ENCODE data around the gene PPP1R1C.

PPP1R1C gene

GRCh38 chr2:182049372-182050148 is 63.9 kb downstream of the PPP1R1C start:
- no peaks in the 10 kb centered on the region for H3K36me3 ChIP-seq (ENCODE audit: control insufficient read depth in 4 of 4, insufficient read depth in 4 of 4, low read length in 3 of 4)
- POLR2A ChIA-PET, result no interaction called here
- H3K27ac ChIP-seq (ENCODE audit: insufficient read depth in 1 of 2, low read depth in 1 of 2, low read length in 2 of 2, poor library complexity in 1 of 2, severe bottlenecking in 2 of 2), result no peak overlapping the region
- no CpG with 5 or more reads among the region's 3 CpGs for WGBS (ENCODE audit: insufficient coverage)
- H3K9me3 ChIP-seq (ENCODE audit: control extremely low read depth in 1 of 5, control insufficient read depth in 4 of 5, insufficient read depth in 2 of 5, low read depth in 1 of 5, low read length in 4 of 5), result no peaks in the 10 kb centered on the region
- H3K4me3 ChIP-seq (ENCODE audit: control insufficient read depth in 1 of 7, extremely low read depth in 1 of 7, insufficient read depth in 4 of 7, low read depth in 2 of 7, low read length in 6 of 7), result no peak overlapping the region
- CTCF ChIA-PET, result interaction anchor here (0.7 kb wide), 1 partner anchor 355 kb away, joined by 3 read pairs; no protein-coding TSS in a partner anchor
- no peak for DNase-seq
- H3K27me3 ChIP-seq (replicated peaks in 2 of 5; ENCODE audit: control insufficient read depth in 4 of 5, insufficient read depth in 5 of 5, low read length in 4 of 5), result no peaks in the 10 kb centered on the region
- H3K4me1 ChIP-seq (ENCODE audit: control extremely low read depth in 1 of 4, control insufficient read depth in 4 of 4, insufficient read depth in 4 of 4, low read length in 3 of 4), result no peaks in the 10 kb centered on the region

GRCh38 chr2:182050333-182051135 is 64.9 kb downstream of the PPP1R1C start:
- H3K9me3 ChIP-seq (ENCODE audit: control extremely low read depth in 1 of 5, control insufficient read depth in 4 of 5, insufficient read depth in 2 of 5, low read depth in 1 of 5, low read length in 4 of 5), result peaks cover 0 to 2% (median 0%) of the 10 kb centered on the region in 5 experiments
- H3K4me1 ChIP-seq (ENCODE audit: control extremely low read depth in 1 of 4, control insufficient read depth in 4 of 4, insufficient read depth in 4 of 4, low read length in 3 of 4), result no peaks in the 10 kb centered on the region
- no peak overlapping the region for H3K4me3 ChIP-seq (ENCODE audit: control insufficient read depth in 1 of 7, extremely low read depth in 1 of 7, insufficient read depth in 4 of 7, low read depth in 2 of 7, low read length in 6 of 7)
- ChIA-PET POLR2A (no interaction called here), CTCF (no interaction called here)
- no peak overlapping the region for H3K27ac ChIP-seq (ENCODE audit: insufficient read depth in 1 of 2, low read depth in 1 of 2, low read length in 2 of 2, poor library complexity in 1 of 2, severe bottlenecking in 2 of 2)
- 93% methylated on average over 2 of the region's 4 CpGs for WGBS (ENCODE audit: insufficient coverage)
- H3K36me3 ChIP-seq (ENCODE audit: control insufficient read depth in 4 of 4, insufficient read depth in 4 of 4, low read length in 3 of 4), result no peaks in the 10 kb centered on the region
- no peak for DNase-seq
- no peaks in the 10 kb centered on the region for H3K27me3 ChIP-seq (replicated peaks in 2 of 5; ENCODE audit: control insufficient read depth in 4 of 5, insufficient read depth in 5 of 5, low read length in 4 of 5)

GRCh38 chr2:182055993-182056392 is 70.3 kb downstream of the PPP1R1C start:
- ChIA-PET CTCF (no interaction called here), POLR2A (no interaction called here)
- peaks cover 0 to 2% (median 0%) of the 10 kb centered on the region in 5 experiments for H3K9me3 ChIP-seq (ENCODE audit: control extremely low read depth in 1 of 5, control insufficient read depth in 4 of 5, insufficient read depth in 2 of 5, low read depth in 1 of 5, low read length in 4 of 5)
- H3K36me3 ChIP-seq (ENCODE audit: control insufficient read depth in 4 of 4, insufficient read depth in 4 of 4, low read length in 3 of 4), result no peaks in the 10 kb centered on the region
- no peak for DNase-seq
- H3K4me3 ChIP-seq (ENCODE audit: control insufficient read depth in 1 of 7, extremely low read depth in 1 of 7, insufficient read depth in 4 of 7, low read depth in 2 of 7, low read length in 6 of 7), result no peak overlapping the region
- H3K27me3 ChIP-seq (replicated peaks in 2 of 5; ENCODE audit: control insufficient read depth in 4 of 5, insufficient read depth in 5 of 5, low read length in 4 of 5), result no peaks in the 10 kb centered on the region
- H3K27ac ChIP-seq (ENCODE audit: insufficient read depth in 1 of 2, low read depth in 1 of 2, low read length in 2 of 2, poor library complexity in 1 of 2, severe bottlenecking in 2 of 2), result no peak overlapping the region
- H3K4me1 ChIP-seq (ENCODE audit: control extremely low read depth in 1 of 4, control insufficient read depth in 4 of 4, insufficient read depth in 4 of 4, low read length in 3 of 4), result no peaks in the 10 kb centered on the region
- WGBS (ENCODE audit: insufficient coverage), result 95% methylated on average over 3 of the region's 4 CpGs

GRCh38 chr2:182057002-182057401 is 71.3 kb downstream of the PPP1R1C start:
- H3K4me3 ChIP-seq (ENCODE audit: control insufficient read depth in 1 of 7, extremely low read depth in 1 of 7, insufficient read depth in 4 of 7, low read depth in 2 of 7, low read length in 6 of 7), result no peak overlapping the region
- H3K27me3 ChIP-seq (replicated peaks in 2 of 5; ENCODE audit: control insufficient read depth in 4 of 5, insufficient read depth in 5 of 5, low read length in 4 of 5), result no peaks in the 10 kb centered on the region
- ChIA-PET POLR2A (no interaction called here), CTCF (no interaction called here)
- peaks cover 0 to 2% (median 0%) of the 10 kb centered on the region in 5 experiments for H3K9me3 ChIP-seq (ENCODE audit: control extremely low read depth in 1 of 5, control insufficient read depth in 4 of 5, insufficient read depth in 2 of 5, low read depth in 1 of 5, low read length in 4 of 5)
- no peaks in the 10 kb centered on the region for H3K36me3 ChIP-seq (ENCODE audit: control insufficient read depth in 4 of 4, insufficient read depth in 4 of 4, low read length in 3 of 4)
- H3K4me1 ChIP-seq (ENCODE audit: control extremely low read depth in 1 of 4, control insufficient read depth in 4 of 4, insufficient read depth in 4 of 4, low read length in 3 of 4), result no peaks in the 10 kb centered on the region
- H3K27ac ChIP-seq (ENCODE audit: insufficient read depth in 1 of 2, low read depth in 1 of 2, low read length in 2 of 2, poor library complexity in 1 of 2, severe bottlenecking in 2 of 2), result no peak overlapping the region
- DNase-seq, result no peak

GRCh38 chr2:182058056-182058455 is 72.4 kb downstream of the PPP1R1C start:
- CTCF ChIA-PET, result no interaction called here
- Histone ChIP-seq H3K4me3 (ENCODE audit: control insufficient read depth in 1 of 7, extremely low read depth in 1 of 7, insufficient read depth in 4 of 7, low read depth in 2 of 7, low read length in 6 of 7) (no peak overlapping the region), H3K9me3 (ENCODE audit: control extremely low read depth in 1 of 5, control insufficient read depth in 4 of 5, insufficient read depth in 2 of 5, low read depth in 1 of 5, low read length in 4 of 5) (peaks cover 0 to 2% (median 0%) of the 10 kb centered on the region in 5 experiments), H3K36me3 (ENCODE audit: control insufficient read depth in 4 of 4, insufficient read depth in 4 of 4, low read length in 3 of 4) (no peaks in the 10 kb centered on the region), H3K27me3 (replicated peaks in 2 of 5; ENCODE audit: control insufficient read depth in 4 of 5, insufficient read depth in 5 of 5, low read length in 4 of 5) (no peaks in the 10 kb centered on the region), H3K27ac (ENCODE audit: insufficient read depth in 1 of 2, low read depth in 1 of 2, low read length in 2 of 2, poor library complexity in 1 of 2, severe bottlenecking in 2 of 2) (no peak overlapping the region), H3K4me1 (ENCODE audit: control extremely low read depth in 1 of 4, control insufficient read depth in 4 of 4, insufficient read depth in 4 of 4, low read length in 3 of 4) (no peaks in the 10 kb centered on the region)
- POLR2A ChIA-PET, result no interaction called here
- no CpG with 5 or more reads among the region's 1 CpG for WGBS (ENCODE audit: insufficient coverage)
- DNase-seq, result no peak

GRCh38 chr2:182061739-182062138 is 76.1 kb downstream of the PPP1R1C start:
- Histone ChIP-seq H3K4me1 (ENCODE audit: control extremely low read depth in 1 of 4, control insufficient read depth in 4 of 4, insufficient read depth in 4 of 4, low read length in 3 of 4) (no peaks in the 10 kb centered on the region), H3K27me3 (replicated peaks in 2 of 5; ENCODE audit: control insufficient read depth in 4 of 5, insufficient read depth in 5 of 5, low read length in 4 of 5) (no peaks in the 10 kb centered on the region), H3K36me3 (ENCODE audit: control insufficient read depth in 4 of 4, insufficient read depth in 4 of 4, low read length in 3 of 4) (no peaks in the 10 kb centered on the region), H3K4me3 (ENCODE audit: control insufficient read depth in 1 of 7, extremely low read depth in 1 of 7, insufficient read depth in 4 of 7, low read depth in 2 of 7, low read length in 6 of 7) (no peak overlapping the region), H3K27ac (ENCODE audit: insufficient read depth in 1 of 2, low read depth in 1 of 2, low read length in 2 of 2, poor library complexity in 1 of 2, severe bottlenecking in 2 of 2) (no peak overlapping the region), H3K9me3 (ENCODE audit: control extremely low read depth in 1 of 5, control insufficient read depth in 4 of 5, insufficient read depth in 2 of 5, low read depth in 1 of 5, low read length in 4 of 5) (no peaks in the 10 kb centered on the region)
- WGBS (ENCODE audit: insufficient coverage), result no CpG with 5 or more reads among the region's 1 CpG
- CTCF ChIA-PET, result no interaction called here
- DNase-seq, result no peak
- POLR2A ChIA-PET, result no interaction called here

- POLR2A ChIA-PET, result no interaction called here
- Histone ChIP-seq H3K36me3 (ENCODE audit: control insufficient read depth in 4 of 4, insufficient read depth in 4 of 4, low read length in 3 of 4) (no peaks in the 10 kb centered on the region), H3K4me3 (ENCODE audit: control insufficient read depth in 1 of 7, extremely low read depth in 1 of 7, insufficient read depth in 4 of 7, low read depth in 2 of 7, low read length in 6 of 7) (no peak overlapping the region), H3K27ac (ENCODE audit: insufficient read depth in 1 of 2, low read depth in 1 of 2, low read length in 2 of 2, poor library complexity in 1 of 2, severe bottlenecking in 2 of 2) (no peak overlapping the region), H3K9me3 (ENCODE audit: control extremely low read depth in 1 of 5, control insufficient read depth in 4 of 5, insufficient read depth in 2 of 5, low read depth in 1 of 5, low read length in 4 of 5) (no peaks in the 10 kb centered on the region), H3K4me1 (ENCODE audit: control extremely low read depth in 1 of 4, control insufficient read depth in 4 of 4, insufficient read depth in 4 of 4, low read length in 3 of 4) (no peaks in the 10 kb centered on the region), H3K27me3 (replicated peaks in 2 of 5; ENCODE audit: control insufficient read depth in 4 of 5, insufficient read depth in 5 of 5, low read length in 4 of 5) (no peaks in the 10 kb centered on the region)
- no CpG with 5 or more reads among the region's 3 CpGs for WGBS (ENCODE audit: insufficient coverage)
- CTCF ChIA-PET, result no interaction called here
- no peak for DNase-seq
These were observed 76.8 kb downstream of the PPP1R1C start for GRCh38 chr2:182062329-182062972.
